DMS153 treated with DMSO at 0.1 percent for 48 hours (cell line): ENCODE results near the gene IER3.

Source experiments
- DNase-seq: peaks from one replicate; lab custom pipeline; 2025; ENCODE audit not compliant: unreplicated experiment; lab: John Stamatoyannopoulos, UW

The IER3 gene

GRCh38 chr6:30744054-30744805 is at the start of gene IER3:
IER3 (minus strand) TSS chr6:30744547; CDS start chr6:30744518, 29 bp downstream.
- peak; percentile 37 for DNase-seq

GRCh38 chr6:30793521-30794194 is 49.3 kb upstream of the IER3 start:
- DNase-seq: no peak

DNA sequence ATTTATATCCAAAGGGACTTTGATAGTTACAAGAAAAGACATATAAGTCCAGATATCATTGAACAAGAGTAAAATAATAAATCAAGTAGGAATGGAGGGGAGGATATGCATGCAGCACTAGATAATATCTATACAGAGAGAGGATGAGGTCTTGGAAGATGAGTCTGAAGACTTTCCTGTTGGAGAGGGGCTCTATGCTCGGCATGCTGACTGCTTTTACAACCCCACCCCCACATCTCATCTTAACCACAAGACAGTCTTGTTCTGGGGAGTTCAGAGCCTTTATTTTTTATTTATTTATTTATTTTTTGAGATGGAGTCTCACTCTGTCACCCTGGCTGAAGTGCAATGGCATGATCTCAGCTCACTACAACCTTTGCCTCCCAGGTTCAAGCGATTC is 48.4 kb upstream of the IER3 start:
- no peak for DNase-seq

- no peak for DNase-seq
These were observed 46.5 kb upstream of the IER3 start for GRCh38 chr6:30790724-30791383.

DNA sequence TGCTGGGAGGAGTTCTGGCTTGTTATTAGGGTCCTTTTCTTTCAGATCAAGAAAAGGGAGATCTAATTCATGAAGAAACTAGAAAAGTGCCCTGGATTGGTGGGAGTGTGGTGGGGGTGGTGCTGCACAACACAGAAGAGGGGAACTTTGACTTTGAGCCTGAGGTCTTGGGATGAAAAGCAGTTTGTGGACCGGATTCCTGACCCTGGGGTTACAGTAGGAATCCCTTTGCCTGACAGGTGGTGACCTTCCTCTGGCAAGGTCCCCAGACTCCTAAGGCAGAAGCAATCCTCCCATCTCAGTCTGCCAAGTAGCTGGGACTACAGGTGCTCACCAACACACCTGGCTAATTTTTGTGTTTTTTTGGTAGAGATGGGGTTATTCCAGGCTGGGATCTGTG is 45.3 kb upstream of the IER3 start:
- DNase-seq: no peak

DNA sequence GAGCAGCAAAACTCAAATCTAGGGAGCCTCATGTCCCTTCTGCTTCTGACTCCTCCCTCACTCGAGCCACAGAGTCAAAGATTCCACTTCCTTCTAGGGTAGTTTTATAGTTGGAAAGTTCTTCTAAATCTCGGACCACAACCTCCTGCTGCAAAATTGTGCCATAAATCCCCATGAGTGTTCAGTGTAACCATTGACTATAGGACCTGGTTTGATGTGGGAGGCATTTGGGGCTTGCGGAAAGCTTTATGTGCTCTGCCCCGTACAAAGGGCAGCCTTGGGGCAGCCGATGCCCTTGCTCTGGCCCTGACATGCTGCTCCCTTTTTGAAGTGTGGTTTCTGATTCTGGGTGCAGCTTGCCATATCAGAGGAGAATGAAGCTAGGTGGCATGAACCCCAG is 43.6 kb upstream of the IER3 start:
- DNase-seq: no peak

DNA sequence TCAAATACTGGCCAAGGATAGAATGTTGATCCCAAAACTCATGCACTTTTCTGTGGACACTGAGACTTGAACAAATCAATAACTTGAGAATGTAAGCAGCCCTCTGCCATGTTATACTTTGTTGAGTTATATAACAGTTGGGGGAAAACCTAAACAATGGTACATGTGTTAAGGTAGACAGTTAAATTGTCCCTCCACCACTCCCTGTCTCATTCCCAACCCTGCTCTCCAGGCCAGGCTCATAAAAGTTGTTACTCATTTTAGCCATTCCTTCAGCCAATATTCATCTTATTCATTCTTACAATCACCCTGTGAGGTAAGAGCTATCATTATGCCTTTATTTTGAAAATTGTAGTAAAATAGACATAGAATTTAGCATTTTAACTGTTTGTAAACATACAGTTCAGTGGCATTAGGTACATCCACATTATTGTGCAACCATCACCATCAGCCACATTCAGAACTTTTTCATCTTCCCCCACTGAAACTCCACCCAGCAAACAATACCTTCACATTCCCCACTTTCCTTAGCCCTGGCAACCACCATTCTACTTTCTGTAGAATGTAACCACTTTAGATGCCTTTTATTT is 38.2 kb upstream of the IER3 start:
- DNase-seq: no peak

DNA sequence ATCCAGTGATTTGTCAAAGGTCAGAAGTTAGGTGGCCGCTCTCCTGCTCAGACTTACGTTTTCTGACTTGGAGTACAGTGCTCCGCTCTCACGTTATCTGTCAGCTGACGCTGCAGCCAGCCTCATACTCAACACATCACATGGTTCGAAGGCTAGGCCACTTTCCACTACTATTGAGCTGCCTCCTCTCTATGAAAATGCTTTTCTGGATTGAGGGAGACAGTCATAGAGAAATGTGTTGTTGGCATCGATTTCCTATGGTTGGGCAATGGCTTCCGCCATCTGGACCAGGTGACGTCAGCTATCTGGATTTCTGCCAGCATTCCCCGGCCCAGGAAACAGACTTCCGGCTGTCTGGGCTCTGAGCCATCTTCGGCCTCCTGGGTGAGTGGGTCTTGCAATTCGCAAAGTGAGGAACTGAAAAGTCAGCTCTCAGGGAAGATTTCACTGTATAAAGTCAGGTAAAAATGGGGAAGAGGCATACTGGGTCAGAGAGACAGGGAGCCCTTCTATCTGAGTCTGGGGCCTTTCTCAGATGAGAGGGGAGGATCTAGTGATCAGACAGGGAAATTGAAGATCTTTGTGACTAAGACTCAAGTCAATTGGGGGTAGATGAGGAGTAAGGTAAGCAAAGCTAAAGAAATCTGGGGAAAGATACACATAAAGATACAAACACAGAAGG is 37.5 kb upstream of the IER3 start:
- DNase-seq: peak; percentile 79

GRCh38 chr6:30781395-30781742 is 37.0 kb upstream of the IER3 start:
- no peak for DNase-seq

- DNase-seq: no peak
These were observed 36.2 kb upstream of the IER3 start for GRCh38 chr6:30780642-30780920.

GRCh38 chr6:30779850-30780641 is 35.7 kb upstream of the IER3 start:
- DNase-seq: no peak

DNA sequence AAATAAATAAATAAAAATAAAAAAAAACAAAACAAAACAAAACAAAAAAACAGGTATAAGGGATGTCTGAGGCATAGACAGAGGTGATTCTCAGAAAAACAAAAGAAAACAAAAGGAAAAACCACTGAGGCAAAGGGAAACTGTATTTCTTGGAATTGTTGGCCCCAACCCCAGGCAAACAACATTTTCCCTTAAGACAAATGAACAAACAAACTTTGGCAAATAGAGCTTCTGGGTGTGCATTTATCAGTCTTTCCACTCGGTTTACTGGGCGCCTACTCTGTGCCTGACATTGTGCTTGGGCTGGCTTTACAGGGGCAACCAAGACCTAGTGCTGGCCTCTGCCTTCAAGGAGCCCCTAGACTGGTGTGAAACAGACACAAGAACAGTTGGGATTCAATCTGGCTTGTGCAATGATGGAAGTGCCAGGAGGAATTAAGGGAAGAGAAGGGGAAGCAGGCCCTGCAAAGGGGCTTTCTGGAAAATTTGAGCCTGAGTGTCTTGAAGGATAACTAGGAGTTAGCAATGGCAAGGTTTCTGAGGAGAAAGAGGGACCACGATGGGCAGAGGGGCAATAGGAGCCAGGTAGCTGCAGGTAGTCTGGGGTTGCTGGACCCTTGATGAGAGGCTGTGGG is 33.8 kb upstream of the IER3 start:
- DNase-seq: no peak

DNA sequence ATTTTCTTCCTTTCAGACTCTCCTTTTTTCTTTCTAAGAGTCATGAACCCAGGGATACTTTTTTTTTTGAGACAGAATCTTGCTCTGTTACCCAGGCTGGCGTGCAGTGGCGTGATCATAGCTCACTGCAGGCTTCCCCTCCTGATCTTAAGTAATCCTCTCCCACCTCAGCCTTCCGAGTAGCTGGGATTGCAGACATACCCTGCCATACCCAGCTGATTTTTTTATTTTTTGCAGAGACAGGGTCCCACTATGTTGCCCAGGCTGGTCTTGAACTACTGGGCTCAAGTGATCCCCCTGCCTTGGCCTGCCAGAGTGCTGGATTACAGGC is 32.8 kb upstream of the IER3 start:
- DNase-seq: no peak

GRCh38 chr6:30776390-30777154 is 32.2 kb upstream of the IER3 start:
- DNase-seq: no peak

GRCh38 chr6:30775104-30775503 is 30.8 kb upstream of the IER3 start:
- DNase-seq: no peak

DNA sequence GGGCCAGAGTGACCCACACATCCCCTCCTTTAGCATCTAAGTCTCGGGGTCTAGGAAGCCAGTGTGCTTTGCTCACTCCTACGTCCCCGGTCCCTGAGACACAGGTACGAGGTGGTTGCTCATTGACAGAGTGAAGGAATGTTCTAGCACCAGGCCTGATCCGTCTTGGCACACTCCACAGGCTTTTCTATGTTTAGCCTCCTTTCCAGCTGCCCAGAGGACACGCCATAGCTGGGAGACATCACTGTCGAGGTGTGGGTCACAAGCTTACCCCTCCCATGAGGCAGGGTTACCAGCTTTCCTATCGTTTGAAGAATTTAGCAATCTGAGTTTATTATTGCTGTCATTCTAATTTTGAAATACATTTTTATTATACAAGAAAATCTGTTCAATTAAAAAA is 30.4 kb upstream of the IER3 start:
- DNase-seq: no peak

DNA sequence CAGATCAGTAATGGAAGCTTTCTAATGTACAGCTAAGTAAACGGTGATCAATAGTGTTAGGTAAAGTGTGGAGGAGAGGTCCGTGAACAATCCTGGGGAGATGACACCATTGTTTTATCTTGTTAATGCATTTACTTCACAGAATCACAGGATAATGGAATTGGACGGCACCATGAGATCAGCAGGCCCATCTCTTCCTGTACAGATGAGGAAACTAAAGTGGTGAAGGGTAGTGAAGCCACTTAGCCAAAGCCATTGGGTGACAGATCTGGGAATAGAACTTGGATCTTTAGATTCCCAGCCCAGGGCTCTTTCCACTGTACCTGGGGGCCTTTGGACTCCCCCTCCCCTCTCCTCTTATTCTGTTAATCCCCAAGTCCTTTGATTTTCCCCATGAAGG is 26.2 kb upstream of the IER3 start:
- DNase-seq: no peak

GRCh38 chr6:30769853-30770524 is 25.6 kb upstream of the IER3 start:
- DNase-seq: no peak
